ENCODE results near the gene WNT7B.

DNA sequence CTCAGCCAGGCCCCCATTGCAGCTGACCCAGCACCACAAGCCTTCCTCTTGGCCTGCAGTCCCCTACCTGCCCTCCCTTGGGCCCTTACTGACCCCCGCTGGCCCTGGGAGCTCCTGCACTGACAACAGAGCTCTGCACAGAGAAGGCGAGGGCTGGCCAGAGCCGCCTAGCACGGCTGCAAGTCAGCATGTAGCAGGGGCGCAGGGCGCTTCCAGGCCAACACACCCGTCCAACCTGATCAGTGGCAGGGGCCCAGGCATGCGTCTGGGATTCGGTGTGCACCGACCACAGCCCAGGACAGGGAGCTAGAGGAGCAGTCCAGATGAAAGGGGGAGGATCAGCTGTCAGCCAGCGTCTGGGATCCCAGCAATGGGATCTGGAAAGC lies 7.6 kb downstream of the WNT7B start:
- TF ChIP-seq, protein P1, sequence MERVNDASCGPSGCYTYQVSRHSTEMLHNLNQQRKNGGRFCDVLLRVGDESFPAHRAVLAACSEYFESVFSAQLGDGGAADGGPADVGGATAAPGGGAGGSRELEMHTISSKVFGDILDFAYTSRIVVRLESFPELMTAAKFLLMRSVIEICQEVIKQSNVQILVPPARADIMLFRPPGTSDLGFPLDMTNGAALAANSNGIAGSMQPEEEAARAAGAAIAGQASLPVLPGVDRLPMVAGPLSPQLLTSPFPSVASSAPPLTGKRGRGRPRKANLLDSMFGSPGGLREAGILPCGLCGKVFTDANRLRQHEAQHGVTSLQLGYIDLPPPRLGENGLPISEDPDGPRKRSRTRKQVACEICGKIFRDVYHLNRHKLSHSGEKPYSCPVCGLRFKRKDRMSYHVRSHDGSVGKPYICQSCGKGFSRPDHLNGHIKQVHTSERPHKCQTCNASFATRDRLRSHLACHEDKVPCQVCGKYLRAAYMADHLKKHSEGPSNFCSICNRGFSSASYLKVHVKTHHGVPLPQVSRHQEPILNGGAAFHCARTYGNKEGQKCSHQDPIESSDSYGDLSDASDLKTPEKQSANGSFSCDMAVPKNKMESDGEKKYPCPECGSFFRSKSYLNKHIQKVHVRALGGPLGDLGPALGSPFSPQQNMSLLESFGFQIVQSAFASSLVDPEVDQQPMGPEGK (CRISPR knock-in tag; IDR thresholded peaks at IDR 0.05; ENCODE audit: borderline replicate concordance), result 0 out of 2 replicates have a peak, but pooled peaks have one; percentile 3
- TF ChIP-seq ZC3H10 (CRISPR knock-in tag; IDR thresholded peaks at IDR 0.05) (no peak), ZFP30 (CRISPR knock-in tag; IDR thresholded peaks at IDR 0.05) (no peak), TCF4 (CRISPR knock-in tag; IDR thresholded peaks at IDR 0.05; ENCODE audit: borderline replicate concordance) (no peak), ZNF8 (CRISPR knock-in tag; IDR thresholded peaks at IDR 0.05) (no peak)
- TF ChIP-seq, protein P2, sequence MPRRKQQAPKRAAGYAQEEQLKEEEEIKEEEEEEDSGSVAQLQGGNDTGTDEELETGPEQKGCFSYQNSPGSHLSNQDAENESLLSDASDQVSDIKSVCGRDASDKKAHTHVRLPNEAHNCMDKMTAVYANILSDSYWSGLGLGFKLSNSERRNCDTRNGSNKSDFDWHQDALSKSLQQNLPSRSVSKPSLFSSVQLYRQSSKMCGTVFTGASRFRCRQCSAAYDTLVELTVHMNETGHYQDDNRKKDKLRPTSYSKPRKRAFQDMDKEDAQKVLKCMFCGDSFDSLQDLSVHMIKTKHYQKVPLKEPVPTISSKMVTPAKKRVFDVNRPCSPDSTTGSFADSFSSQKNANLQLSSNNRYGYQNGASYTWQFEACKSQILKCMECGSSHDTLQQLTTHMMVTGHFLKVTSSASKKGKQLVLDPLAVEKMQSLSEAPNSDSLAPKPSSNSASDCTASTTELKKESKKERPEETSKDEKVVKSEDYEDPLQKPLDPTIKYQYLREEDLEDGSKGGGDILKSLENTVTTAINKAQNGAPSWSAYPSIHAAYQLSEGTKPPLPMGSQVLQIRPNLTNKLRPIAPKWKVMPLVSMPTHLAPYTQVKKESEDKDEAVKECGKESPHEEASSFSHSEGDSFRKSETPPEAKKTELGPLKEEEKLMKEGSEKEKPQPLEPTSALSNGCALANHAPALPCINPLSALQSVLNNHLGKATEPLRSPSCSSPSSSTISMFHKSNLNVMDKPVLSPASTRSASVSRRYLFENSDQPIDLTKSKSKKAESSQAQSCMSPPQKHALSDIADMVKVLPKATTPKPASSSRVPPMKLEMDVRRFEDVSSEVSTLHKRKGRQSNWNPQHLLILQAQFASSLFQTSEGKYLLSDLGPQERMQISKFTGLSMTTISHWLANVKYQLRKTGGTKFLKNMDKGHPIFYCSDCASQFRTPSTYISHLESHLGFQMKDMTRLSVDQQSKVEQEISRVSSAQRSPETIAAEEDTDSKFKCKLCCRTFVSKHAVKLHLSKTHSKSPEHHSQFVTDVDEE (CRISPR knock-in tag; IDR thresholded peaks at IDR 0.05), result no peak
- TF ChIP-seq, protein P3, sequence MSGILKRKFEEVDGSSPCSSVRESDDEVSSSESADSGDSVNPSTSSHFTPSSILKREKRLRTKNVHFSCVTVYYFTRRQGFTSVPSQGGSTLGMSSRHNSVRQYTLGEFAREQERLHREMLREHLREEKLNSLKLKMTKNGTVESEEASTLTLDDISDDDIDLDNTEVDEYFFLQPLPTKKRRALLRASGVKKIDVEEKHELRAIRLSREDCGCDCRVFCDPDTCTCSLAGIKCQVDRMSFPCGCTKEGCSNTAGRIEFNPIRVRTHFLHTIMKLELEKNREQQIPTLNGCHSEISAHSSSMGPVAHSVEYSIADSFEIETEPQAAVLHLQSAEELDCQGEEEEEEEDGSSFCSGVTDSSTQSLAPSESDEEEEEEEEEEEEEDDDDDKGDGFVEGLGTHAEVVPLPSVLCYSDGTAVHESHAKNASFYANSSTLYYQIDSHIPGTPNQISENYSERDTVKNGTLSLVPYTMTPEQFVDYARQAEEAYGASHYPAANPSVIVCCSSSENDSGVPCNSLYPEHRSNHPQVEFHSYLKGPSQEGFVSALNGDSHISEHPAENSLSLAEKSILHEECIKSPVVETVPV (CRISPR knock-in tag; IDR thresholded peaks at IDR 0.05), result no peak
